ENCODE data around the gene CHRNA3.
"Not testable (repeated sequence)": the region's sequence is repeated elsewhere in the genome, so short reads cannot be mapped to it uniquely, and the experiment has no call there.

Gene CHRNA3

GRCh38 chr15:78560201-78560600 is 60.6 kb downstream of the CHRNA3 start:
- not testable (repeated sequence) for DNase-seq (ENCODE audit: low spot score)

DNA sequence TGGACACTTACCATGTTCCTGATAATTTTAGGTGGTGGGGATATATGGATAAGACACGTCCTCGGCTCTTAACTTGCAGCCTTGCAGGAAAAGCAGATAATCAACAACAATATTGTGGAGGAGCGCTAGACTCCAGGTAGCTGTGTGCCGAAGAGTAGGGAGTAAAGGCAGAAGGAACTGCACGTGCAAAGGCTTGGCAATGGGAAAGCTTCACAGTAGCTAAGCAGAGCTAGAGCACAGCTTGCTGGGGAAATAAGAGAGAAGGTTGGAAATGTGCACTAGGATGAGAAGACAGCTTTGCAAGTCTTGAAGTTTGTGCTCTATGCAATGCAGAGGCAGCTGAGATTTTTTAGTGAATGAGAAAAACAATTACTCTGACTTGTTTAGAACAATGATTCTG is 68.2 kb downstream of the CHRNA3 start:
- no peak for DNase-seq (ENCODE audit: low spot score)

DNA sequence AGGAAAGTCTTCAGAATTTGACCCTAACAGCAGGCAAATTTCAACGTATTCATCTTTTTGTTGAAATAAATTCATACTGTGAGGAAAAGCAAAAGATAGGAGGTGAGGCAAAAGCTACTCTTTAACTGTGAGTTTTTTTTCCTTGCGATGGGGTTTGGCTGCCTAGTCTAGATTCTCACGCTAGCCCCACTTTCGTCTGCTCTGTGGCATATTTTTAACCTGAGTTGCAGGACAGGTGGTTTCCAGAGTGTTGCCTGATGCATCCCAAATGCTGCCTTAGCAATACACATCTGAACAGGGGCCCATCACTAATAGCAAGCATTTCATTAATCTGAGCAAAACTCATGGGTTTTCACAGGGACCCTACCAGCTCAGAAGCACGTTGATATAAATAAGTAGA is 68.9 kb downstream of the CHRNA3 start:
- DNase-seq (ENCODE audit: low spot score): no peak

DNA sequence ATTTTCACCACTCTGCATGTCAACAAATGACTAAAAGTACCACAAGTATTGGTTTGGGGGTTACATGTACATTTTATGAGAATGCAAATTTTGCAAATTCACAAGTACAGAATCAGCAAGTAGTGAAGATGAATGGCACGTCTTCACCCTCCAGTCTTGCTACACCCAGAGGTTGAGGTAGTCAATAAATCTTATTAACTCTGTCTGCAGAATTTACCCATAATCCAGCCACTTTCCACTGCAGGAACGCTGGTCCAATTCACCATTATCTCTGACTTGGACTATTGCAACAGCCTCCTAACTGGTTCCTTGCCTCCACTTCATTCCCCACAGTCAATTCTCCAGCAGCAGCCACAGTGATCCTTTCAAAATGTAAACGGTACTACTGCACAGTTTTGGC is 70.0 kb downstream of the CHRNA3 start:
- no peak for DNase-seq (ENCODE audit: low spot score)

- no peak for DNase-seq (ENCODE audit: low spot score)
These were observed 70.6 kb downstream of the CHRNA3 start for GRCh38 chr15:78550194-78550593.

Measured in HuH-7.5 (cell line).